ENCODE measurements around the gene MYLK4. TPM values are rescaled to one million over a fixed set of nuclear protein-coding genes. Genes with fewer than 3 reads are reported as not detected.

Gene MYLK4
- total and polyA plus RNA-seq, 2 donors (not counting 3 experiments of a cell fraction or from before 2014, with no cell fraction given), result 0.41 to 0.62 TPM

DNA sequence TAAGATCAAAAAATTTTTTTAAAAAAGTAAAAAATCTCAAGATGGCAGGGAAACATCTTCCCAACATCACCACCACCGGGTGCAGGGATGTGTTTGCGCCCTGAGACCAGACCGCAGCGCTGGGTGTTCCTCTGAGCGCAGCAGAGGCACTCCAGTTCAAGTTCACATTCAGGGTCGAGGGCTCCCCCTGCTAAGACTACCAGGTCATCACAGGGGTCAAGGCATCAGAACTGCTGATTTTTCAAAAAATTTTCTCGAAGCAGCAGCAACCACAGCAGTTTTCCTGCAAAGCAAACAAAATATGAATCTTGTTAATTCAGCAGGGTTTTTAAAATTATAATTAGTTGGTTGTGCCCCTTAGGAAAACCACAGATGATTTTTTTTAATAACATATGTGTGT lies 83.1 kb downstream of the MYLK4 start:
- TF ChIP-seq, protein P1, sequence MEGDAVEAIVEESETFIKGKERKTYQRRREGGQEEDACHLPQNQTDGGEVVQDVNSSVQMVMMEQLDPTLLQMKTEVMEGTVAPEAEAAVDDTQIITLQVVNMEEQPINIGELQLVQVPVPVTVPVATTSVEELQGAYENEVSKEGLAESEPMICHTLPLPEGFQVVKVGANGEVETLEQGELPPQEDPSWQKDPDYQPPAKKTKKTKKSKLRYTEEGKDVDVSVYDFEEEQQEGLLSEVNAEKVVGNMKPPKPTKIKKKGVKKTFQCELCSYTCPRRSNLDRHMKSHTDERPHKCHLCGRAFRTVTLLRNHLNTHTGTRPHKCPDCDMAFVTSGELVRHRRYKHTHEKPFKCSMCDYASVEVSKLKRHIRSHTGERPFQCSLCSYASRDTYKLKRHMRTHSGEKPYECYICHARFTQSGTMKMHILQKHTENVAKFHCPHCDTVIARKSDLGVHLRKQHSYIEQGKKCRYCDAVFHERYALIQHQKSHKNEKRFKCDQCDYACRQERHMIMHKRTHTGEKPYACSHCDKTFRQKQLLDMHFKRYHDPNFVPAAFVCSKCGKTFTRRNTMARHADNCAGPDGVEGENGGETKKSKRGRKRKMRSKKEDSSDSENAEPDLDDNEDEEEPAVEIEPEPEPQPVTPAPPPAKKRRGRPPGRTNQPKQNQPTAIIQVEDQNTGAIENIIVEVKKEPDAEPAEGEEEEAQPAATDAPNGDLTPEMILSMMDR (IDR thresholded peaks at IDR 0.05; ENCODE audit: extremely low read depth in 1 of 2, insufficient read depth in 1 of 2, low read depth in 1 of 2, low read length in 2 of 2), result no peak
- TF ChIP-seq POLR2A (IDR thresholded peaks at IDR 0.05; ENCODE audit: low read depth, low read length), result no peak
- TF ChIP-seq, protein P2, sequence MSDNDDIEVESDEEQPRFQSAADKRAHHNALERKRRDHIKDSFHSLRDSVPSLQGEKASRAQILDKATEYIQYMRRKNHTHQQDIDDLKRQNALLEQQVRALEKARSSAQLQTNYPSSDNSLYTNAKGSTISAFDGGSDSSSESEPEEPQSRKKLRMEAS (IDR thresholded peaks at IDR 0.05; ENCODE audit: insufficient read depth, insufficient read length), result no peak
- no peak for TF ChIP-seq JUN (IDR thresholded peaks at IDR 0.05; ENCODE audit: borderline replicate concordance, insufficient read depth, insufficient read length, low read depth)
- no peak for TF ChIP-seq GATA2 (IDR thresholded peaks at IDR 0.05; ENCODE audit: insufficient read depth, insufficient read length, low read depth, low read length)
- TF ChIP-seq EZH2 (IDR thresholded peaks at IDR 0.05; ENCODE audit: borderline replicate concordance, low read depth, low read length, severe bottlenecking), result no peak
- TF ChIP-seq POLR2AphosphoS5 (IDR thresholded peaks at IDR 0.05; ENCODE audit: insufficient read depth, low read depth, low read length), result no peak
- TF ChIP-seq MYC (IDR thresholded peaks at IDR 0.05; ENCODE audit: low read depth, low read length), result no peak
- no peak for TF ChIP-seq FOS (IDR thresholded peaks at IDR 0.05; ENCODE audit: borderline replicate concordance, insufficient read depth, low read length)
- H3K9me3 ChIP-seq (replicated peaks; ENCODE audit: control insufficient read depth, insufficient read depth, low read length), result no peaks in the 10 kb centered on the region
- no peak overlapping the region for H3K27ac ChIP-seq (ENCODE audit: insufficient read depth, low read depth, low read length)
- intact Hi-C loops (cut with micrococcal nuclease), result no loop called here
- FAIRE-seq (no peak), DNase-seq (ENCODE audit: low read depth, low spot score) (no peak)
- dilution Hi-C loops (cut with MboI; ENCODE audit: extremely low pct_ligation_motif_present, low sequenced_read_pairs), result no loop called here
- no peak overlapping the region for H3K4me2 ChIP-seq (ENCODE audit: insufficient read depth, low read length)
- H3K4me3 ChIP-seq (replicated peaks in 1 of 3; ENCODE audit: insufficient read depth in 1 of 3, low read depth in 1 of 3, low read length in 3 of 3), result no peak overlapping the region
- no peaks in the 10 kb centered on the region for H3K4me1 ChIP-seq (ENCODE audit: control insufficient read depth, extremely low read depth, insufficient read depth, low read length)
- H3K27me3 ChIP-seq (ENCODE audit: control insufficient read depth in 2 of 2, insufficient read depth in 2 of 2, low read length in 2 of 2), result peaks cover 0 to 2% of the 10 kb centered on the region in 2 experiments
- no peaks in the 10 kb centered on the region for H3K79me2 ChIP-seq (ENCODE audit: control insufficient read depth, insufficient read depth, low read length)
- no peaks in the 10 kb centered on the region for H4K20me1 ChIP-seq (replicated peaks; ENCODE audit: control insufficient read depth, extremely low read depth, insufficient read depth, low read length)
- CTCF ChIA-PET, result no interaction called here
- no TSS peak for BruUV-seq (replicated peaks)
- H3K9ac ChIP-seq (replicated peaks; ENCODE audit: extremely low read depth, insufficient read depth, low read length), result no peak overlapping the region
- POLR2A ChIA-PET, result no interaction called here
- H3K36me3 ChIP-seq (ENCODE audit: control insufficient read depth in 2 of 2, extremely low read depth in 1 of 2, insufficient read depth in 2 of 2, low read length in 2 of 2), result no peaks in the 10 kb centered on the region
- H3K9me1 ChIP-seq (replicated peaks; ENCODE audit: control insufficient read depth, extremely low read depth, insufficient read depth, low read length), result no peaks in the 10 kb centered on the region
- no peak overlapping the region for H2AFZ ChIP-seq (ENCODE audit: low read depth, low read length)
